GM12891 (cell line): ENCODE data around the gene STEAP4.

Experiments
- PAX5 ChIP-seq: IDR thresholded peaks from 2 replicates; pipeline ENCODE4 v1.6.1; 2011; ENCODE audit warnings: low read length, moderate library complexity, mild to moderate bottlenecking; ENCODE audit not compliant: insufficient read depth, severe bottlenecking
- POLR2A ChIP-seq: IDR thresholded peaks from 2 replicates; pipeline ENCODE4 v1.6.1; 2011; ENCODE audit warnings: low read depth, low read length, control low read depth
- POLR2AphosphoS5 ChIP-seq: IDR thresholded peaks from 2 replicates; pipeline ENCODE4 v1.6.1; 2011; ENCODE audit warnings: low read depth, low read length, control low read depth
- POU2F2 ChIP-seq: IDR thresholded peaks from 2 replicates; pipeline ENCODE4 v1.6.1; 2011; ENCODE audit warnings: low read depth, mild to moderate bottlenecking, control low read depth, low read length, moderate library complexity
- SPI1 ChIP-seq: IDR thresholded peaks from 2 replicates; pipeline ENCODE4 v1.6.1; 2011; ENCODE audit warnings: low read depth, low read length, control low read depth
- TAF1 ChIP-seq: IDR thresholded peaks from 2 replicates; pipeline ENCODE4 v1.6.1; 2011; ENCODE audit warnings: low read depth, low read length, control low read depth

DNA sequence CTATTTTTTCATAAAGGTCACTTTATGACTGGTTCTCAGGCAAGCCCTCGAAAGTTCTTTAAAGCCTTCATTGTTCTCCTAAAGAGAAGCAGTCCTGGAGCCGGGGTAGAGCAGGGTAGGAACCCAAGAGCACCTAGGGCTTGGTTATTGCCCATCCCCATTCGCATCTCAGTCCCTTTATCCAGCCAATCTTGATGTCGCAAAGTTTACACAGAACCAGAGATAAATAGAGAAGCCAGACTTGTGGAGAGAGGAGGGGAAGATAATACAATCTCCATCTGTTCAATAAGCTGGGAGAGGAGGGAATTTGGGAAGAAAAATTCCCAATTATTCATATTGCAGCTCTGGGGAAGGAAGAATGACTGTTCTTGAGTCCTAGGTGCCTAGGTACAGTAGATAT, 80.5 kb downstream of the STEAP4 start:
- TF ChIP-seq SPI1: no peak
- TF ChIP-seq POLR2A: no peak
- TF ChIP-seq POLR2AphosphoS5: no peak
- TF ChIP-seq TAF1: no peak
- no peak for TF ChIP-seq POU2F2
- no peak for TF ChIP-seq PAX5
